H1 (cell line): Measurements from ENCODE around the gene NDST3. TPM values are rescaled to one million over a fixed set of nuclear protein-coding genes. Genes with fewer than 3 reads are reported as not detected.

Experiments used
- CTCF ChIA-PET: fragments of 300-600 bp; sonication (Branson Sonifier 250); formaldehyde crosslinking; loops from one replicate; lab custom pipeline; 2021; ENCODE audit not compliant: partially characterized antibody; lab: Charles Lee
- POLR2A ChIA-PET: fragments of 300-600 bp; sonication (Branson Sonifier 250); formaldehyde crosslinking; loops from one replicate; lab custom pipeline; 2021; ENCODE audit warnings: inconsistent platforms; ENCODE audit not compliant: partially characterized antibody; lab: Charles Lee
- DNase-seq, 2 experiments: peaks; one replicate each; pipeline versions ENCODE4 v3.0.0 to v3.0.0-alpha.2; 2010 to 2022; ENCODE audit warnings: low spot score in 2 of 2, low read depth in 1 of 2, mixed read lengths in 1 of 2
- FAIRE-seq: peaks from 2 replicates; lab custom pipeline; 2011; peaks lifted over from hg19 to GRCh38; lab: Jason Lieb, UNC
- H2AFZ ChIP-seq: 2 replicates; pipeline ENCODE4 v1.8.1; 2012; ENCODE audit warnings: low read length, inconsistent platforms
- H2AK5ac ChIP-seq: 2 replicates; pipeline ENCODE4 v1.6.1; 2013; ENCODE audit warnings: low read depth, low read length
- H2BK120ac ChIP-seq: replicated peaks from 2 replicates; pipeline ENCODE3; 2013; ENCODE audit warnings: low read depth, low read length, inconsistent platforms
- H2BK12ac ChIP-seq: 2 replicates; pipeline ENCODE4 v1.6.1; 2013; ENCODE audit warnings: low read depth, low read length
- H2BK15ac ChIP-seq: 2 replicates; pipeline ENCODE4 v1.6.1; 2013; ENCODE audit warnings: low read length
- H2BK20ac ChIP-seq: 2 replicates; pipeline ENCODE4 v1.6.1; 2013; ENCODE audit warnings: low read length
- H2BK5ac ChIP-seq: 2 replicates; pipeline ENCODE4 v1.6.1; 2013; ENCODE audit warnings: low read depth, low read length
- H3K14ac ChIP-seq: 2 replicates; pipeline ENCODE4 v1.6.1; 2013; ENCODE audit warnings: inconsistent platforms; ENCODE audit not compliant: insufficient read length
- H3K18ac ChIP-seq: 2 replicates; pipeline ENCODE4 v1.6.1; 2013; ENCODE audit warnings: low read length; ENCODE audit errors: extremely low read depth
- H3K23ac ChIP-seq: 2 replicates; pipeline ENCODE4 v1.6.1; 2013; ENCODE audit warnings: inconsistent platforms; ENCODE audit not compliant: insufficient read length
- H3K23me2 ChIP-seq: 2 replicates; pipeline ENCODE4 v1.6.1; 2013; ENCODE audit warnings: low read depth, low read length
- H3K27ac ChIP-seq: 2 replicates; pipeline ENCODE4 v1.6.1; 2011; ENCODE audit warnings: low read depth, low read length, inconsistent platforms
- H3K27me3 ChIP-seq, 4 experiments: replicated peaks in 1 of 4; 1 replicate in 1 of 4; 2 replicates in 3 of 4; pipeline versions ENCODE4 v1.6.1 to v1.8.1; 2011 to 2013; ENCODE audit warnings: low read length in 3 of 4, mild to moderate bottlenecking in 3 of 4, inconsistent platforms in 2 of 4, mixed read lengths in 2 of 4, moderate library complexity in 1 of 4; ENCODE audit not compliant: control insufficient read depth in 3 of 4, insufficient read depth in 3 of 4; ENCODE audit errors: extremely low read depth in 1 of 4
- H3K36me3 ChIP-seq, 4 experiments: 2 replicates each; pipeline versions ENCODE4 v1.6.1 to v1.8.1; 2011 to 2013; ENCODE audit warnings: mild to moderate bottlenecking in 4 of 4, low read length in 3 of 4, moderate library complexity in 2 of 4, control low read depth in 1 of 4, inconsistent platforms in 1 of 4; ENCODE audit not compliant: insufficient read depth in 4 of 4, control insufficient read depth in 2 of 4
- H3K4ac ChIP-seq: replicated peaks from 2 replicates; pipeline ENCODE3; 2013; ENCODE audit warnings: low read length, low read depth, mixed read lengths, inconsistent platforms; ENCODE audit not compliant: insufficient read length
- H3K4me1 ChIP-seq, 4 experiments: replicated peaks in 1 of 4; 1 replicate in 1 of 4; 2 replicates in 3 of 4; pipeline versions ENCODE4 v1.6.1 to v1.8.1; 2011 to 2013; ENCODE audit warnings: low read length in 3 of 4, inconsistent platforms in 2 of 4, mixed read lengths in 1 of 4; ENCODE audit not compliant: insufficient read depth in 4 of 4, control insufficient read depth in 3 of 4
- H3K4me2 ChIP-seq, 2 experiments: 2 replicates each; pipeline versions ENCODE4 v1.6.1 to v1.8.1; 2011 to 2013; ENCODE audit warnings: low read depth in 2 of 2, low read length in 2 of 2, control low read depth in 1 of 2, inconsistent platforms in 1 of 2, mild to moderate bottlenecking in 1 of 2; ENCODE audit not compliant: insufficient read depth in 1 of 2
- H3K4me3 ChIP-seq, 4 experiments: fragments of 200-600, 300-600 bp in 1 of 4; sonication (generic), shearing (Covaris generic), sonication (Bioruptor Twin) in 1 of 4; 2 replicates each; pipeline versions ENCODE4 v1.5.1 to v1.8.1; 2011 to 2016; ENCODE audit warnings: low read length in 4 of 4, low read depth in 3 of 4, control low read depth in 2 of 4, inconsistent platforms in 2 of 4, mild to moderate bottlenecking in 2 of 4, mixed read lengths in 1 of 4, moderate library complexity in 1 of 4; ENCODE audit not compliant: insufficient read depth in 2 of 4; ENCODE audit errors: extremely low read depth in 1 of 4
- H3K56ac ChIP-seq: replicated peaks from 2 replicates; pipeline ENCODE3; 2013; ENCODE audit warnings: low read depth, mild to moderate bottlenecking, mixed read lengths, low read length, inconsistent platforms; ENCODE audit not compliant: insufficient read length
- H3K79me1 ChIP-seq: 2 replicates; pipeline ENCODE4 v1.6.1; 2013; ENCODE audit warnings: low read depth, low read length, control low read depth
- H3K79me2 ChIP-seq, 2 experiments: 2 replicates each; pipeline versions ENCODE4 v1.6.1 to v1.8.1; 2012 to 2013; ENCODE audit warnings: low read length in 2 of 2, mild to moderate bottlenecking in 2 of 2, inconsistent platforms in 1 of 2; ENCODE audit not compliant: insufficient read depth in 2 of 2, control insufficient read depth in 1 of 2
- H3K9ac ChIP-seq, 4 experiments: replicated peaks in 1 of 4; 1 replicate in 1 of 4; 2 replicates in 3 of 4; pipeline versions ENCODE4 v1.6.1 to v1.8.1; 2011 to 2013; ENCODE audit warnings: low read depth in 3 of 4, low read length in 3 of 4, control low read depth in 2 of 4, mild to moderate bottlenecking in 2 of 4, moderate library complexity in 2 of 4, inconsistent platforms in 1 of 4; ENCODE audit errors: extremely low read depth in 1 of 4
- H3K9me3 ChIP-seq, 2 experiments: 2 replicates each; pipeline versions ENCODE4 v1.6.1 to v1.8.1; 2012 to 2013; ENCODE audit warnings: mild to moderate bottlenecking in 2 of 2, moderate library complexity in 2 of 2, control low read depth in 1 of 2, inconsistent platforms in 1 of 2, low read depth in 1 of 2, low read length in 1 of 2, mixed read lengths in 1 of 2; ENCODE audit not compliant: insufficient read depth in 2 of 2
- H4K20me1 ChIP-seq, 2 experiments: replicated peaks in 1 of 2; 2 replicates each; pipeline versions ENCODE3 to v1.8.1; 2011 to 2013; ENCODE audit warnings: inconsistent platforms in 2 of 2, low read length in 2 of 2, mild to moderate bottlenecking in 1 of 2; ENCODE audit not compliant: insufficient read depth in 2 of 2, control insufficient read depth in 1 of 2
- H4K5ac ChIP-seq: 2 replicates; pipeline ENCODE4 v1.6.1; 2013; ENCODE audit warnings: low read length, low read depth, mixed read lengths, inconsistent platforms; ENCODE audit not compliant: insufficient read length
- H4K8ac ChIP-seq: 2 replicates; pipeline ENCODE4 v1.8.0; 2013; ENCODE audit warnings: mild to moderate bottlenecking, moderate library complexity, low read length, inconsistent platforms; ENCODE audit not compliant: insufficient read depth; ENCODE audit errors: extremely low read depth
- H4K91ac ChIP-seq: replicated peaks from 2 replicates; pipeline ENCODE3; 2013; ENCODE audit warnings: low read length, mixed read lengths, inconsistent platforms; ENCODE audit not compliant: insufficient read length
- ASH2L ChIP-seq: fragments of 200-600, 300-600 bp; sonication (generic); IDR thresholded peaks from one replicate; pipeline ENCODE4 v1.7.1; 2017; ENCODE audit warnings: low read length
- CHD1 ChIP-seq: IDR thresholded peaks from 2 replicates; pipeline ENCODE4 v1.6.1; 2012; ENCODE audit warnings: low read depth, low read length, improper control_type of control experiment
- POLR2A ChIP-seq, 2 experiments: IDR thresholded peaks; 1 replicate in 1 of 2; 2 replicates in 1 of 2; pipeline ENCODE4 v1.6.1; 2011; ENCODE audit warnings: low read depth in 2 of 2, low read length in 2 of 2, mild to moderate bottlenecking in 2 of 2; ENCODE audit errors: control extremely low read depth in 1 of 2
- POU5F1 ChIP-seq: IDR thresholded peaks from 2 replicates; pipeline ENCODE4 v1.6.1; 2011; ENCODE audit warnings: low read depth, mild to moderate bottlenecking, low read length, moderate library complexity
- RNF2 ChIP-seq: fragments of 200-900, 300-1000 bp; sonication (generic); IDR thresholded peaks from 2 replicates; pipeline ENCODE4 v1.7.1; 2016; ENCODE audit warnings: borderline replicate concordance, low read depth, mild to moderate bottlenecking, antibody characterized with exemption, low read length; ENCODE audit not compliant: poor library complexity, severe bottlenecking; ENCODE audit errors: missing control alignments
- SIX5 ChIP-seq: IDR thresholded peaks from 2 replicates; pipeline ENCODE4 v1.6.1; 2011; ENCODE audit warnings: mild to moderate bottlenecking, low read depth, low read length
- SP1 ChIP-seq: IDR thresholded peaks from 2 replicates; pipeline ENCODE4 v1.6.1; 2011; ENCODE audit warnings: low read depth, low read length
- SP2 ChIP-seq: IDR thresholded peaks from 2 replicates; pipeline ENCODE4 v1.6.1; 2012; ENCODE audit warnings: mild to moderate bottlenecking, low read length, inconsistent platforms
- SUZ12 ChIP-seq: fragments of 200-600 bp; sonication (generic); IDR thresholded peaks from 2 replicates; pipeline ENCODE4 v1.6.1; 2012; ENCODE audit warnings: mild to moderate bottlenecking, inconsistent platforms, low read length, moderate library complexity, mixed read lengths
- TAF1 ChIP-seq: IDR thresholded peaks from 2 replicates; pipeline ENCODE4 v1.6.1; 2011; ENCODE audit warnings: mild to moderate bottlenecking, low read depth, low read length
- TEAD4 ChIP-seq: IDR thresholded peaks from 2 replicates; pipeline ENCODE4 v1.6.1; 2012; ENCODE audit warnings: low read depth, low read length, inconsistent platforms, mixed read lengths
- YY1 ChIP-seq: IDR thresholded peaks from 2 replicates; pipeline ENCODE4 v1.6.1; 2011; ENCODE audit warnings: low read depth, mild to moderate bottlenecking, low read length
- WGBS, 2 experiments: shearing (Covaris generic) in 1 of 2; methylation state at CpG; one replicate each; pipeline versions ENCODE4 v1.1.6 to v1.1.7; 2013 to 2015; ENCODE audit warnings: low lambda C conversion rate in 2 of 2, mixed read lengths in 2 of 2, inconsistent platforms in 1 of 2, low coverage in 1 of 2, missing lambda C conversion rate in 1 of 2; ENCODE audit not compliant: insufficient replicate concordance in 2 of 2, insufficient coverage in 1 of 2, insufficient read length in 1 of 2; ENCODE audit errors: extremely low coverage in 1 of 2, missing lambda C conversion rate in 1 of 2; 5-methylcytosine and 5-hydroxymethylcytosine counted together
- polyA plus RNA-seq, 7 experiments: library from polyadenylated mRNA; depleted of rRNA in 3 of 7; stranded (reverse) in 5 of 7; unstranded in 2 of 7; fragments of >200 nt in 5 of 7; fragments of 200-250 nt in 2 of 7; gene quantifications; 1 replicate in 5 of 7; 2 replicates in 1 of 7; 4 replicates in 1 of 7; pipeline versions ENCODE4 v1.2.1 to v1.2.3, GENCODE V29; 2011 to 2013; ENCODE audit warnings: missing spikeins in 2 of 7, mixed read lengths in 2 of 7
- total RNA-seq: library from RNA; stranded (reverse); fragmentation: NEBNext Ultra II Directional; extraction: Animal tissue kit (Norgen Biotek cat#: 25700); gene quantifications from 2 replicates; pipeline ENCODE4 v1.2.1, GENCODE V29; 2021
- TF ChIP-seq, protein P1 (sequence below): IDR thresholded peaks from 2 replicates; pipeline ENCODE4 v1.6.1; 2012; ENCODE audit warnings: inconsistent platforms
- TF ChIP-seq, protein P2 (sequence below): IDR thresholded peaks from 2 replicates; pipeline ENCODE4 v1.6.1; 2012; ENCODE audit warnings: low read length, inconsistent platforms

The NDST3 gene
- total and polyA plus RNA-seq, 2 of the 8 experiments (the other 6 are each of a cell fraction or from before 2014, with no cell fraction given) = 0.35 to 0.60 TPM

DNA sequence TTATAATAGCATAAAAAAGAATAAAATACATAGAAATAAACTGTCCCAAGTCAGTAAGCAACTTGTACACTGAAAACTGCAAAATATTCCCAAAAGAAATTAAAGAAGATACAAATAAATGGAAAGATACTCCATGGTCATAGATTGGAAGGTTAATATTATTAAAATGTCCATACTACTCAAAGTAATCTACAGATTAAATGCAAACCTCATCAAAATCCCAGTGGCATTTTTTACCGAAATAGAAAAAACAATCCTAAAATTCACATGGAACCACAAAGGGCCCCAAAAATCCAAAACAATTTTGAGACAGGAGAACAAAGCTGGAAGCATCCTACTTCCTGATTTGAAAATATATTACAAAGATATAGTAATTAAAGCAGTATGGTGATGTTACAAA, 133.0 kb downstream of the NDST3 start:
- no peak overlapping the region for H3K4me2 ChIP-seq
- ChIA-PET POLR2A (no interaction called here), CTCF (no interaction called here)
- no peak overlapping the region for H2BK15ac ChIP-seq
- H3K18ac ChIP-seq = no peak overlapping the region
- H4K91ac ChIP-seq = no peak overlapping the region
- H2AFZ ChIP-seq = no peak overlapping the region
- H2BK12ac ChIP-seq = no peak overlapping the region
- no peak overlapping the region for H4K5ac ChIP-seq
- no peak overlapping the region for H2BK20ac ChIP-seq
- DNase-seq = no peak
- H3K27ac ChIP-seq = no peak overlapping the region
- no peak overlapping the region for H2AK5ac ChIP-seq
- no peaks in the 10 kb centered on the region for H4K20me1 ChIP-seq
- H3K4me1 ChIP-seq = peaks cover 0 to 5% (median 0%) of the 10 kb centered on the region in 4 experiments; a peak in 2 of 7 replicates
- no peak overlapping the region for H3K56ac ChIP-seq
- no peak overlapping the region for H3K4me3 ChIP-seq
- H3K9ac ChIP-seq = no peak overlapping the region
- FAIRE-seq = no peak
- H4K8ac ChIP-seq = no peak overlapping the region
- H3K79me1 ChIP-seq = no peaks in the 10 kb centered on the region
- no peak overlapping the region for H3K14ac ChIP-seq
- H2BK120ac ChIP-seq = no peak overlapping the region
- H2BK5ac ChIP-seq = no peak overlapping the region
- H3K23me2 ChIP-seq = no peaks in the 10 kb centered on the region
- no peaks in the 10 kb centered on the region for H3K79me2 ChIP-seq
- WGBS, 2 experiments = 95% methylated on average over 1 of the region's 1 CpG; no CpG with 5 or more reads in 1 of the 2 experiments
- H3K27me3 ChIP-seq = no peaks in the 10 kb centered on the region
- H3K4ac ChIP-seq = no peak overlapping the region
- peaks cover 0 to 2% of the 10 kb centered on the region in 2 experiments; a peak in 3 of 4 replicates for H3K9me3 ChIP-seq
- H3K36me3 ChIP-seq = no peaks in the 10 kb centered on the region
- H3K23ac ChIP-seq = no peak overlapping the region
- TF ChIP-seq RNF2 (no peak), YY1 (no peak), TAF1 (no peak), POLR2A (IDR thresholded peaks at IDR 0.05; ENCODE audit: control extremely low read depth in 1 of 2, low read depth in 2 of 2, low read length in 2 of 2) (no peak), CHD1 (no peak), SP2 (no peak), POU5F1 (no peak), TEAD4 (no peak), SIX5 (no peak), SUZ12 (no peak), ASH2L (no peak), SP1 (no peak)
- TF ChIP-seq, protein P1, sequence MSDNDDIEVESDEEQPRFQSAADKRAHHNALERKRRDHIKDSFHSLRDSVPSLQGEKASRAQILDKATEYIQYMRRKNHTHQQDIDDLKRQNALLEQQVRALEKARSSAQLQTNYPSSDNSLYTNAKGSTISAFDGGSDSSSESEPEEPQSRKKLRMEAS = no peak
- TF ChIP-seq, protein P2, sequence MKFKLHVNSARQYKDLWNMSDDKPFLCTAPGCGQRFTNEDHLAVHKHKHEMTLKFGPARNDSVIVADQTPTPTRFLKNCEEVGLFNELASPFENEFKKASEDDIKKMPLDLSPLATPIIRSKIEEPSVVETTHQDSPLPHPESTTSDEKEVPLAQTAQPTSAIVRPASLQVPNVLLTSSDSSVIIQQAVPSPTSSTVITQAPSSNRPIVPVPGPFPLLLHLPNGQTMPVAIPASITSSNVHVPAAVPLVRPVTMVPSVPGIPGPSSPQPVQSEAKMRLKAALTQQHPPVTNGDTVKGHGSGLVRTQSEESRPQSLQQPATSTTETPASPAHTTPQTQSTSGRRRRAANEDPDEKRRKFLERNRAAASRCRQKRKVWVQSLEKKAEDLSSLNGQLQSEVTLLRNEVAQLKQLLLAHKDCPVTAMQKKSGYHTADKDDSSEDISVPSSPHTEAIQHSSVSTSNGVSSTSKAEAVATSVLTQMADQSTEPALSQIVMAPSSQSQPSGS = no peak
